T-helper 1 cell treated with Interleukin-12 subunit alpha and Interleukin-12 subunit beta and Interleukin-4 antibody, amounts not matched to agents 30 μg/mL and 1 μg/mL, for 36 hours (primary cell): ENCODE results near the gene PCDHGC3.
"Not testable (repeated sequence)": the region's sequence is repeated elsewhere in the genome, so short reads cannot be mapped to it uniquely, and the experiment has no call there.

Experiments
- H3K27ac Mint-ChIP-seq: one replicate; pipeline ENCODE4 v1.8.0; 2021; ENCODE audit warnings: mild to moderate bottlenecking, mixed read lengths
- H3K27me3 Mint-ChIP-seq: one replicate; pipeline ENCODE4 v1.8.0; 2021; ENCODE audit warnings: low read depth, mixed read lengths
- H3K36me3 Mint-ChIP-seq: one replicate; pipeline ENCODE4 v1.8.0; 2021; ENCODE audit warnings: low read depth, mixed read lengths
- H3K4me1 Mint-ChIP-seq: one replicate; pipeline ENCODE4 v1.8.0; 2021; ENCODE audit warnings: low read depth, mixed read lengths
- H3K4me3 Mint-ChIP-seq: one replicate; pipeline ENCODE4 v1.8.0; 2021; ENCODE audit warnings: mild to moderate bottlenecking, moderate library complexity, mixed read lengths
- H3K9me3 Mint-ChIP-seq: one replicate; pipeline ENCODE4 v1.8.0; 2021; ENCODE audit warnings: mixed read lengths

Gene PCDHGC3

GRCh38 chr5:141475625-141476131, at the start of gene PCDHGC3:
TSS of gene PCDHGC3 (plus strand) at chr5:141475966. CDS start at chr5:141476117, 151 bp downstream.
- no peaks in the 10 kb centered on the region for H3K36me3 Mint-ChIP-seq
- peaks cover 14% of the 10 kb centered on the region for H3K4me1 Mint-ChIP-seq
- peak within 1 kb of the TSS; percentile 86 for H3K4me3 Mint-ChIP-seq
- peaks cover 69% of the 10 kb centered on the region for H3K27me3 Mint-ChIP-seq
- H3K9me3 Mint-ChIP-seq = no peaks in the 10 kb centered on the region
- H3K27ac Mint-ChIP-seq = no peak within 1 kb of the TSS

DNA sequence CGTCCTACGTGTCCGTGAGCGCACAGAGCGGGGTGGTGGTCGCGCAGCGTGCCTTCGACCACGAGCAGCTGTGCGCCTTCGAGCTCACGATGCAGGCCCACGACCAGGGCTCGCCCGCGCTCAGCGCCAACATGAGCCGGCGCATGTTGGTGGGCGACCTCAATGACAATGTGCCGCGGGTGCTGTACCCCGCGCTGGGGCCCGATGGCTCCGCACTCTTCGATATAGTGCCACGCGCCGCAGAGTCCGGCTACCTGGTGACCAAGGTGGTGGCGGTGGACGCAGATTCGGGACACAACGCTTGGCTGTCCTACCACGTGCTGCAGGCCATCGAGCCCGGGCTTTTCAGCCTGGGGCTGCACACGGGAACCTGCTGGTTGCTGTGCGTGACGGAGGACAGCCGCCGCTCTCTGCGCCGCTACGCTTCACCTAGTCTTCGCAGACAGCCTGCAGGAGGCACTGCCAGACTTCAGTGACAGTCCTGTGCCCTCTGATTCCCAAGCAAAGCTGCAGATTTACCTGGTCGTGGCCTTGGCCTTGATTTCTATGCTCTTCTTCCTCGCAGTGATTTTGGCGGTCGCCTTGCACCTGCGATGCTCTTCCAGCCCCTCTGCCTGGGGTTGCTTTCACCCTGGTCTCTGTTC, 47.9 kb upstream of the PCDHGC3 start:
- Mint-ChIP-seq H3K27me3 (peaks cover 43% of the 10 kb centered on the region), H3K27ac (no peak overlapping the region), H3K4me3 (no peak overlapping the region), H3K4me1 (peaks cover 3% of the 10 kb centered on the region), H3K36me3 (peaks cover 2% of the 10 kb centered on the region), H3K9me3 (peaks cover 19% of the 10 kb centered on the region)

DNA sequence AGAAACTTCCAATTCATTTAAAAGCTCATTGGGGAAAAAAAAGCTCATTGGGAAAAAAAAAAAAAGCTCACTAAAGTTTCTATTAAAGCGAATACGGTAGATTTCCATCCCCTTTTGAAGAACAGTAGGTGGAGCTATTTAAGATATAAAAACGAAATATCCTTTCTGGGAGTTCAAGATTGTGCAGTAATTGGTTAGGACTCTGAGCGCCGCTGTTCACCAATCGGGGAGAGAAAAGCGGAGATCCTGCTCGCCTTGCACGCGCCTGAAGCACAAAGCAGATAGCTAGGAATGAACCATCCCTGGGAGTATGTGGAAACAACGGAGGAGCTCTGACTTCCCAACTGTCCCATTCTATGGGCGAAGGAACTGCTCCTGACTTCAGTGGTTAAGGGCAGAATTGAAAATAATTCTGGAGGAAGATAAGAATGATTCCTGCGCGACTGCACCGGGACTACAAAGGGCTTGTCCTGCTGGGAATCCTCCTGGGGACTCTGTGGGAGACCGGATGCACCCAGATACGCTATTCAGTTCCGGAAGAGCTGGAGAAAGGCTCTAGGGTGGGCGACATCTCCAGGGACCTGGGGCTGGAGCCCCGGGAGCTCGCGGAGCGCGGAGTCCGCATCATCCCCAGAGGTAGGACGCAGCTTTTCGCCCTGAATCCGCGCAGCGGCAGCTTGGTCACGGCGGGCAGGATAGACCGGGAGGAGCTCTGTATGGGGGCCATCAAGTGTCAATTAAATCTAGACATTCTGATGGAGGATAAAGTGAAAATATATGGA, 45.2 kb upstream of the PCDHGC3 start, which contains the start of gene PCDHGA12:
PCDHGA12 (plus strand) TSS at position 176 of the 782 bp plus-strand sequence; CDS start at position 429, 253 bp downstream.
- Mint-ChIP-seq H3K36me3 (peaks cover 5% of the 10 kb centered on the region), H3K4me1 (peaks cover 6% of the 10 kb centered on the region), H3K27me3 (peaks cover 29% of the 10 kb centered on the region), H3K4me3 (peak within 1 kb of the TSS; percentile 77), H3K27ac (peak within 1 kb of the TSS; percentile 73), H3K9me3 (peaks cover 21% of the 10 kb centered on the region)

GRCh38 chr5:141431286-141431685, 44.5 kb upstream of the PCDHGC3 start:
- peak overlapping the region; percentile 62 for H3K4me3 Mint-ChIP-seq
- no peak overlapping the region for H3K27ac Mint-ChIP-seq
- H3K4me1 Mint-ChIP-seq = peaks cover 6% of the 10 kb centered on the region
- peaks cover 5% of the 10 kb centered on the region for H3K36me3 Mint-ChIP-seq
- H3K27me3 Mint-ChIP-seq = peaks cover 29% of the 10 kb centered on the region
- peaks cover 21% of the 10 kb centered on the region for H3K9me3 Mint-ChIP-seq

DNA sequence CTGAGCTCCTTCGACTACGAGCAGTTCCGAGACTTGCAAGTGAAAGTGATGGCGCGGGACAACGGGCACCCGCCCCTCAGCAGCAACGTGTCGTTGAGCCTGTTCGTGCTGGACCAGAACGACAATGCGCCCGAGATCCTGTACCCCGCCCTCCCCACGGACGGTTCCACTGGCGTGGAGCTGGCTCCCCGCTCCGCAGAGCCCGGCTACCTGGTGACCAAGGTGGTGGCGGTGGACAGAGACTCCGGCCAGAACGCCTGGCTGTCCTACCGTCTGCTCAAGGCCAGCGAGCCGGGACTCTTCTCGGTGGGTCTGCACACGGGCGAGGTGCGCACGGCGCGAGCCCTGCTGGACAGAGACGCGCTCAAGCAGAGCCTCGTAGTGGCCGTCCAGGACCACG, 43.5 kb upstream of the PCDHGC3 start:
- Mint-ChIP-seq H3K27me3 (peaks cover 29% of the 10 kb centered on the region), H3K9me3 (peaks cover 21% of the 10 kb centered on the region)
- H3K4me1 Mint-ChIP-seq, H3K27ac Mint-ChIP-seq, H3K36me3 Mint-ChIP-seq, H3K4me3 Mint-ChIP-seq: not testable (repeated sequence)

DNA sequence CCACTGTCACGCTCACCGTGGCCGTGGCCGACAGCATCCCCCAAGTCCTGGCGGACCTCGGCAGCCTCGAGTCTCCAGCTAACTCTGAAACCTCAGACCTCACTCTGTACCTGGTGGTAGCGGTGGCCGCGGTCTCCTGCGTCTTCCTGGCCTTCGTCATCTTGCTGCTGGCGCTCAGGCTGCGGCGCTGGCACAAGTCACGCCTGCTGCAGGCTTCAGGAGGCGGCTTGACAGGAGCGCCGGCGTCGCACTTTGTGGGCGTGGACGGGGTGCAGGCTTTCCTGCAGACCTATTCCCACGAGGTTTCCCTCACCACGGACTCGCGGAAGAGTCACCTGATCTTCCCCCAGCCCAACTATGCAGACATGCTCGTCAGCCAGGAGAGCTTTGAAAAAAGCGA, 43.0 kb upstream of the PCDHGC3 start:
- not testable (repeated sequence) for H3K4me3 Mint-ChIP-seq, H3K4me1 Mint-ChIP-seq
- peaks cover 29% of the 10 kb centered on the region for H3K27me3 Mint-ChIP-seq

GRCh38 chr5:141434006-141434405, 41.8 kb upstream of the PCDHGC3 start:
- peaks cover 5% of the 10 kb centered on the region for H3K36me3 Mint-ChIP-seq
- no peak overlapping the region for H3K27ac Mint-ChIP-seq
- peaks cover 21% of the 10 kb centered on the region for H3K9me3 Mint-ChIP-seq
- peaks cover 6% of the 10 kb centered on the region for H3K4me1 Mint-ChIP-seq
- H3K4me3 Mint-ChIP-seq = no peak overlapping the region
- H3K27me3 Mint-ChIP-seq = peaks cover 29% of the 10 kb centered on the region

More for the DNA sequence above, 43.0 kb upstream of the PCDHGC3 start:
- H3K9me3 Mint-ChIP-seq = peaks cover 21% of the 10 kb centered on the region
- H3K36me3 Mint-ChIP-seq, H3K27ac Mint-ChIP-seq: not testable (repeated sequence)

- peaks cover 10% of the 10 kb centered on the region for H3K27me3 Mint-ChIP-seq
- H3K36me3 Mint-ChIP-seq = peaks cover 3% of the 10 kb centered on the region
- H3K4me1 Mint-ChIP-seq = peaks cover 2% of the 10 kb centered on the region
- H3K27ac Mint-ChIP-seq = no peak overlapping the region
- H3K4me3 Mint-ChIP-seq = no peak overlapping the region
- peaks cover 8% of the 10 kb centered on the region for H3K9me3 Mint-ChIP-seq
Measured at GRCh38 chr5:141437221-141437620, 38.5 kb upstream of the PCDHGC3 start.

- Mint-ChIP-seq H3K27me3 (peaks cover 4% of the 10 kb centered on the region), H3K36me3 (no peaks in the 10 kb centered on the region)
Measured at GRCh38 chr5:141439411-141440141, 36.2 kb upstream of the PCDHGC3 start.

GRCh38 chr5:141440341-141440740, 35.4 kb upstream of the PCDHGC3 start:
- peaks cover 4% of the 10 kb centered on the region for H3K27me3 Mint-ChIP-seq
- H3K4me1 Mint-ChIP-seq = no peaks in the 10 kb centered on the region
- H3K27ac Mint-ChIP-seq = no peak overlapping the region
- H3K4me3 Mint-ChIP-seq = no peak overlapping the region
- H3K9me3 Mint-ChIP-seq = no peaks in the 10 kb centered on the region
- H3K36me3 Mint-ChIP-seq = no peaks in the 10 kb centered on the region

More at GRCh38 chr5:141439411-141440141, 36.2 kb upstream of the PCDHGC3 start:
- H3K27ac Mint-ChIP-seq = no peak overlapping the region
- H3K9me3 Mint-ChIP-seq = no peaks in the 10 kb centered on the region
- H3K4me3 Mint-ChIP-seq = no peak overlapping the region
- H3K4me1 Mint-ChIP-seq = no peaks in the 10 kb centered on the region

DNA sequence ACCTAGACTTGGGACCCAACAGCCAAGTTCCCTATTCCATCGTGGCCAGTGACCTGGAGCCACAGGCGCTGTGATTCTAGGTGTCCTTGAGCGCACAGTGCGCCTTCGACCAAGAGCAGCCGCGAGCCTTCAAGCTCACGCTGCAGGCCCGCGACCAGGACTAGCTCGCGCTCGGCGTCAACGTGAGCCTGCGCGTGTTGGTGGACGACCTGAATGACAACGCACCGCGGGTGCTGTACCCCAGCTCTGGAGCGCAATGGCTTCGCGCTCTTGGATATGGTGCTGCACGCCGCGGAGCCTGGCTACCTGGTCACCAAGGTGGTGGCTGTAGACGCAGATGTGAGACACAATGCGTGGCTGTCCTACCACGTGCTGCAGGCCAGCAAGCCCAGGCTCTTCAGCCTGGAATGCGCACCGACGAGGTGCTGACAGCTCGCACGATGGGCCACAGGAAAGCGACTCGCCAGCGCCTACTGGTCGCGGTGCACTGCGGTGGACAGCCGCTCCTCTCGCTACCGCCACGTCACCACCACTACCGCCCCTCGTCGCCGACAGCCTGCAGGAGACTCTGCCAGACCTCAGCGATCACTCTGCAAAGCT, 34.1 kb upstream of the PCDHGC3 start:
- Mint-ChIP-seq H3K27me3 (peaks cover under 1% of the 10 kb centered on the region), H3K27ac (no peak overlapping the region), H3K4me3 (no peak overlapping the region), H3K4me1 (no peaks in the 10 kb centered on the region), H3K9me3 (no peaks in the 10 kb centered on the region), H3K36me3 (no peaks in the 10 kb centered on the region)

DNA sequence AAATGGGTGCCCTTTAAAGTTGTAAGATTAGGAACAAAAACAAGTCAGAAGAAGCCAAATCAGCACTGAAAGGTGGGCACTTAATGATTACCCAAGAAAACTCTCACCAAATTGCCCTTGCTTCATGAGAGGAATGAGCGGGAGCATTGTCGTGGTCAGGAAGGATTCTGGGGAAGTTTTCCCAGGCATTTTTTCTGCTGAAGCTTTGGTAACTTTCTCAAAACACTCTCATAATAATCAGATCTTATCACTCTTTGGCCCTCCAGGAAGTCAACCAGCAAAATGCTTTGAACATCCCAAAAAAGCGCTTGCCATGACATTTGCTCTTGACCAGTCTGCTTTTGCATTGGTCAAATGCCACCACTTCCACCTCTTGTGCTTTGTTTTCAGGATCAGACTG, 10.4 kb upstream of the PCDHGC3 start:
- H3K4me1 Mint-ChIP-seq = no peaks in the 10 kb centered on the region
- no peak overlapping the region for H3K27ac Mint-ChIP-seq
- H3K27me3 Mint-ChIP-seq = peaks cover 10% of the 10 kb centered on the region
- no peaks in the 10 kb centered on the region for H3K36me3 Mint-ChIP-seq
- H3K9me3 Mint-ChIP-seq = no peaks in the 10 kb centered on the region
- H3K4me3 Mint-ChIP-seq = no peak overlapping the region

DNA sequence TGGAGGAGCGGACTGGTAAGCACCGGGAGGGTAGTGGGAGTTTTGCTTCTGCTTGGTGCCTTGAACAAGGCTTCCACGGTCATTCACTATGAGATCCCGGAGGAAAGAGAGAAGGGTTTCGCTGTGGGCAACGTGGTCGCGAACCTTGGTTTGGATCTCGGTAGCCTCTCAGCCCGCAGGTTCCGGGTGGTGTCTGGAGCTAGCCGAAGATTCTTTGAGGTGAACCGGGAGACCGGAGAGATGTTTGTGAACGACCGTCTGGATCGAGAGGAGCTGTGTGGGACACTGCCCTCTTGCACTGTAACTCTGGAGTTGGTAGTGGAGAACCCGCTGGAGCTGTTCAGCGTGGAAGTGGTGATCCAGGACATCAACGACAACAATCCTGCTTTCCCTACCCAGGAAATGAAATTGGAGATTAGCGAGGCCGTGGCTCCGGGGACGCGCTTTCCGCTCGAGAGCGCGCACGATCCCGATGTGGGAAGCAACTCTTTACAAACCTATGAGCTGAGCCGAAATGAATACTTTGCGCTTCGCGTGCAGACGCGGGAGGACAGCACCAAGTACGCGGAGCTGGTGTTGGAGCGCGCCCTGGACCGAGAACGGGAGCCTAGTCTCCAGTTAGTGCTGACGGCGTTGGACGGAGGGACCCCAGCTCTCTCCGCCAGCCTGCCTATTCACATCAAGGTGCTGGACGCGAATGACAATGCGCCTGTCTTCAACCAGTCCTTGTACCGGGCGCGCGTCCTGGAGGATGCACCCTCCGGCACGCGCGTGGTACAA, 556 bp downstream of the PCDHGC3 start:
- H3K9me3 Mint-ChIP-seq = no peaks in the 10 kb centered on the region
- H3K4me3 Mint-ChIP-seq = peak overlapping the region; percentile 86
- no peaks in the 10 kb centered on the region for H3K36me3 Mint-ChIP-seq
- H3K27ac Mint-ChIP-seq = no peak overlapping the region
- H3K27me3 Mint-ChIP-seq = peaks cover 75% of the 10 kb centered on the region
- peaks cover 14% of the 10 kb centered on the region for H3K4me1 Mint-ChIP-seq
